Esophagus squamous epithelium (tissue), 5 donors: Measurements from ENCODE around the gene MS4A10. TPM values are rescaled to one million over a fixed set of nuclear protein-coding genes. Genes with fewer than 3 reads are reported as not detected.

Source experiments
- DNase-seq: peaks from one replicate; lab custom pipeline; 2025; lab: John Stamatoyannopoulos, UW
- H3K27ac ChIP-seq, 4 donors: fragments of 200-600 bp; sonication (generic); one replicate each; pipeline ENCODE4 v1.5.1; 2016 to 2019; ENCODE audit warnings: mild to moderate bottlenecking in 1 of 4
- H3K27me3 ChIP-seq, 4 donors: fragments of 200-600 bp; sonication (generic); 1 replicate in 3 of 4; 2 replicates in 1 of 4; pipeline versions ENCODE4 v1.5.1 to v1.6.0; 2017 to 2021; ENCODE audit warnings: antibody characterized with exemption in 1 of 4
- H3K36me3 ChIP-seq, 3 donors: fragments of 200-600 bp; sonication (generic); one replicate each; pipeline ENCODE4 v1.5.1; 2016 to 2019
- H3K4me1 ChIP-seq, 3 donors: fragments of 200-600 bp; sonication (generic); one replicate each; pipeline ENCODE4 v1.5.1; 2017 to 2019
- H3K4me3 ChIP-seq, 4 donors: fragments of 200-600 bp; sonication (generic); 1 replicate in 3 of 4; 2 replicates in 1 of 4; pipeline ENCODE4 v1.5.1; 2016 to 2019; ENCODE audit warnings: mild to moderate bottlenecking in 2 of 4, moderate library complexity in 1 of 4
- H3K9me3 ChIP-seq, 3 donors: fragments of 200-600 bp; sonication (generic); one replicate each; pipeline ENCODE4 v1.5.1; 2016 to 2019
- CTCF ChIP-seq, 6 experiments: fragments of 450-650 bp in 4 of 6; fragments of 200-600 bp in 2 of 6; sonication (generic) in 2 of 6; IDR thresholded peaks; one replicate each; pipeline ENCODE4 v1.5.1; 2016 to 2019; ENCODE audit warnings: antibody characterized with exemption in 6 of 6, mild to moderate bottlenecking in 4 of 6, moderate library complexity in 4 of 6
- POLR2A ChIP-seq, 4 donors: fragments of 450-650 bp; IDR thresholded peaks; one replicate each; pipeline ENCODE4 v1.6.1; 2017; ENCODE audit warnings: antibody characterized with exemption in 4 of 4, mild to moderate bottlenecking in 4 of 4, moderate library complexity in 3 of 4
- whole genome bisulfite sequencing, 2 donors: methylation state at CpG; one replicate each; pipeline ENCODE4 v1.1.5; 2018; 5-methylcytosine and 5-hydroxymethylcytosine counted together
- intact Hi-C: fragments of 100-400 bp; cut with DNase I; formaldehyde crosslinking; loops from one replicate; pipeline ENCODE4 v1.15.0; 2022
- total RNA-seq, 4 donors: library from RNA; depleted of rRNA; stranded (reverse); fragments of >200 nt; gene quantifications; one replicate each; pipeline ENCODE4 v1.1.0, GENCODE V29; 2016
- donor health status: DM: yes; HTN: yes; CAD: no.

Gene MS4A10
- total RNA-seq, 4 donors from 2014 or later: not detected

GRCh38 chr11:60848714-60849151, 63.6 kb downstream of the MS4A10 start:
- Histone ChIP-seq H3K4me1 (peaks cover 10 to 18% (median 12%) of the 10 kb centered on the region in 3 donors), H3K4me3 (no peak overlapping the region), H3K36me3 (peaks cover 24 to 83% (median 34%) of the 10 kb centered on the region in 3 donors), H3K27ac (no peak overlapping the region), H3K9me3 (no peaks in the 10 kb centered on the region), H3K27me3 (no peaks in the 10 kb centered on the region)
- intact Hi-C loops: no loop called here
- 69% methylated on average over 5 of the region's 10 CpGs; no CpG with 5 or more reads in 1 of the 2 donors for WGBS, 2 donors
- TF ChIP-seq CTCF (IDR thresholded peaks at IDR 0.05) (no peak), POLR2A (IDR thresholded peaks at IDR 0.05) (no peak)
- no peak for DNase-seq

- Histone ChIP-seq H3K27ac (no peak overlapping the region), H3K4me3 (no peak overlapping the region), H3K36me3 (peaks cover 24 to 83% (median 34%) of the 10 kb centered on the region in 3 donors), H3K4me1 (peaks cover 0 to 7% (median 3%) of the 10 kb centered on the region in 3 donors), H3K27me3 (no peaks in the 10 kb centered on the region), H3K9me3 (no peaks in the 10 kb centered on the region)
- intact Hi-C loops: no loop called here
- 70 to 100% methylated on average over 1 to 11 of the region's 29 CpGs for WGBS, 2 donors
- TF ChIP-seq POLR2A (IDR thresholded peaks at IDR 0.05): no peak
- TF ChIP-seq CTCF (IDR thresholded peaks at IDR 0.05): no peak
- no peak for DNase-seq
These were observed 64.7 kb downstream of the MS4A10 start for GRCh38 chr11:60849641-60850520.

Other genes with a start within 250 kb of the MS4A10 start
- gene MS4A8, start 85.7 kb upstream of the MS4A10 start, total RNA-seq: not detected
- not detected for gene MS4A18, start 60.6 kb upstream of the MS4A10 start, total RNA-seq
- gene MS4A15, start 28.5 kb upstream of the MS4A10 start, total RNA-seq: not detected
- 10 to 100 TPM; 11.8 to 38.0 (median 24.4) TPM for gene CCDC86, start 56.8 kb downstream of the MS4A10 start, total RNA-seq
- 1 to 10 TPM in 1 of 4 donors, under 1 TPM in 2, not detected in 1; 0.31 to 2.7 (median 0.85) TPM for gene PTGDR2, start 70.6 kb downstream of the MS4A10 start, total RNA-seq
- not detected for gene ZP1, start 82.2 kb downstream of the MS4A10 start, total RNA-seq
- gene PRPF19, start 121.3 kb downstream of the MS4A10 start, total RNA-seq: 10 to 100 TPM; 65.0 to 90.2 (median 84.1) TPM
- gene TMEM109, start 128.8 kb downstream of the MS4A10 start, total RNA-seq: 100 to 1,000 TPM in 1 of 4 donors, 10 to 100 TPM in 3; 66.7 to 115 (median 89.0) TPM
- 10 to 100 TPM; 11.8 to 52.7 (median 17.8) TPM for gene TMEM132A, start 139.1 kb downstream of the MS4A10 start, total RNA-seq
- 10 to 100 TPM in 2 of 4 donors, 1 to 10 TPM in 2; 4.0 to 11.5 (median 7.9) TPM for gene SLC15A3, start 166.8 kb downstream of the MS4A10 start, total RNA-seq
- 1 to 10 TPM in 3 of 4 donors, under 1 TPM in 1; 0.79 to 4.4 (median 1.4) TPM for gene CD6, start 186.3 kb downstream of the MS4A10 start, total RNA-seq